BLaER1 (cell line): ENCODE results near the gene CEMIP2.

Experiments used
- H3K27ac ChIP-seq: shearing (Covaris generic); formaldehyde crosslinking; 2 replicates; pipeline ENCODE4 v1.8.1; 2022
- H3K27me3 ChIP-seq: shearing (Covaris generic); formaldehyde crosslinking; 2 replicates; pipeline ENCODE4 v1.8.1; 2022
- H3K36me3 ChIP-seq: shearing (Covaris generic); formaldehyde crosslinking; 2 replicates; pipeline ENCODE4 v1.8.1; 2022
- H3K4me1 ChIP-seq: shearing (Covaris generic); formaldehyde crosslinking; 2 replicates; pipeline ENCODE4 v1.8.1; 2022
- H3K4me2 ChIP-seq: shearing (Covaris generic); formaldehyde crosslinking; 2 replicates; pipeline ENCODE4 v1.8.1; 2022
- H3K4me3 ChIP-seq: shearing (Covaris generic); formaldehyde crosslinking; 2 replicates; pipeline ENCODE4 v1.8.1; 2022
- H3K9ac ChIP-seq: shearing (Covaris generic); formaldehyde crosslinking; 2 replicates; pipeline ENCODE4 v1.8.1; 2022
- H3K9me3 ChIP-seq: shearing (Covaris generic); formaldehyde crosslinking; 2 replicates; pipeline ENCODE4 v1.8.1; 2022
- H4K20me1 ChIP-seq: shearing (Covaris generic); formaldehyde crosslinking; 2 replicates; pipeline ENCODE4 v1.8.1; 2022
- Cebpa-rat ChIP-seq: shearing (Covaris generic); IDR thresholded peaks from 2 replicates; pipeline ENCODE4 v1.8.1; 2022

CEMIP2 gene

GRCh38 chr9:71683598-71684235 is 84.6 kb downstream of the CEMIP2 start:
- H3K4me1 ChIP-seq, result peaks cover 60% of the 10 kb centered on the region
- peak overlapping the region; percentile 12; the same call in 1 of the 2 replicates for H3K27ac ChIP-seq

GRCh38 chr9:71681708-71682272 is 86.5 kb downstream of the CEMIP2 start:
- H3K27ac ChIP-seq, result no peak overlapping the region
- peaks cover 60% of the 10 kb centered on the region for H3K4me1 ChIP-seq
- no peak overlapping the region for H3K9ac ChIP-seq
- TF ChIP-seq Cebpa-rat, result no peak
- H4K20me1 ChIP-seq, result no peaks in the 10 kb centered on the region
- H3K27me3 ChIP-seq, result no peaks in the 10 kb centered on the region
- H3K4me3 ChIP-seq, result no peak overlapping the region
- H3K9me3 ChIP-seq, result peaks cover 9% of the 10 kb centered on the region; the same call in 1 of the 2 replicates
- peak overlapping the region; percentile 58 for H3K4me2 ChIP-seq
- H3K36me3 ChIP-seq, result peaks cover 5% of the 10 kb centered on the region; the same call in 1 of the 2 replicates

More at GRCh38 chr9:71683598-71684235, 84.6 kb downstream of the CEMIP2 start:
- no peaks in the 10 kb centered on the region for H3K27me3 ChIP-seq
- H3K9ac ChIP-seq, result no peak overlapping the region
- peak overlapping the region; percentile 66 for H3K4me2 ChIP-seq
- TF ChIP-seq Cebpa-rat, result no peak
- H3K36me3 ChIP-seq, result peaks cover 22% of the 10 kb centered on the region
- no peaks in the 10 kb centered on the region for H4K20me1 ChIP-seq
- H3K4me3 ChIP-seq, result no peak overlapping the region
- peaks cover 9% of the 10 kb centered on the region; the same call in 1 of the 2 replicates for H3K9me3 ChIP-seq

- TF ChIP-seq Cebpa-rat, result no peak
Observed at GRCh38 chr9:71681104-71681707, 87.1 kb downstream of the CEMIP2 start.

GRCh38 chr9:71680189-71680980 is 87.9 kb downstream of the CEMIP2 start:
- Histone ChIP-seq H3K4me2 (peak overlapping the region; percentile 58), H3K9ac (no peak overlapping the region), H3K27me3 (no peaks in the 10 kb centered on the region), H3K27ac (no peak overlapping the region), H4K20me1 (no peaks in the 10 kb centered on the region), H3K36me3 (no peaks in the 10 kb centered on the region), H3K9me3 (no peaks in the 10 kb centered on the region), H3K4me3 (no peak overlapping the region), H3K4me1 (peaks cover 53% of the 10 kb centered on the region)
- no peak for TF ChIP-seq Cebpa-rat

More at GRCh38 chr9:71681104-71681707, 87.1 kb downstream of the CEMIP2 start:
- peaks cover 56% of the 10 kb centered on the region for H3K4me1 ChIP-seq
- H3K9ac ChIP-seq, result no peak overlapping the region
- H3K36me3 ChIP-seq, result no peaks in the 10 kb centered on the region
- H3K4me3 ChIP-seq, result no peak overlapping the region
- H4K20me1 ChIP-seq, result no peaks in the 10 kb centered on the region
- no peaks in the 10 kb centered on the region for H3K27me3 ChIP-seq
- peak overlapping the region; percentile 58 for H3K4me2 ChIP-seq
- H3K27ac ChIP-seq, result no peak overlapping the region
- H3K9me3 ChIP-seq, result 0 out of 2 replicates have a peak, but pooled peaks cover 3% of the 10 kb centered on the region

GRCh38 chr9:71678999-71679398 is 89.3 kb downstream of the CEMIP2 start:
- Histone ChIP-seq H3K9ac (no peak overlapping the region), H3K4me3 (no peak overlapping the region), H3K4me1 (peaks cover 43% of the 10 kb centered on the region), H3K36me3 (no peaks in the 10 kb centered on the region), H3K4me2 (no peak overlapping the region), H4K20me1 (no peaks in the 10 kb centered on the region), H3K9me3 (no peaks in the 10 kb centered on the region), H3K27me3 (no peaks in the 10 kb centered on the region), H3K27ac (no peak overlapping the region)
- no peak for TF ChIP-seq Cebpa-rat

- Histone ChIP-seq H4K20me1 (no peaks in the 10 kb centered on the region), H3K9me3 (no peaks in the 10 kb centered on the region), H3K27ac (no peak overlapping the region), H3K4me1 (peaks cover 31% of the 10 kb centered on the region), H3K4me2 (no peak overlapping the region), H3K36me3 (no peaks in the 10 kb centered on the region), H3K9ac (no peak overlapping the region), H3K4me3 (no peak overlapping the region), H3K27me3 (no peaks in the 10 kb centered on the region)
- TF ChIP-seq Cebpa-rat, result no peak
Observed at GRCh38 chr9:71677209-71677608, 91.1 kb downstream of the CEMIP2 start.

GRCh38 chr9:71676460-71676859 is 91.9 kb downstream of the CEMIP2 start:
- Histone ChIP-seq H3K9me3 (no peaks in the 10 kb centered on the region), H3K27ac (no peak overlapping the region), H3K4me1 (peaks cover 23% of the 10 kb centered on the region), H3K27me3 (no peaks in the 10 kb centered on the region), H4K20me1 (no peaks in the 10 kb centered on the region), H3K4me2 (no peak overlapping the region), H3K9ac (no peak overlapping the region), H3K36me3 (no peaks in the 10 kb centered on the region), H3K4me3 (no peak overlapping the region)
- TF ChIP-seq Cebpa-rat, result no peak

GRCh38 chr9:71675857-71676165 is 92.5 kb downstream of the CEMIP2 start:
- TF ChIP-seq Cebpa-rat, result no peak
- Histone ChIP-seq H3K27me3 (no peaks in the 10 kb centered on the region), H3K27ac (no peak overlapping the region), H3K36me3 (no peaks in the 10 kb centered on the region), H3K4me2 (0 out of 2 replicates have a peak overlapping the region, but pooled peaks have one; percentile 17), H3K4me3 (no peak overlapping the region), H4K20me1 (no peaks in the 10 kb centered on the region), H3K9ac (no peak overlapping the region), H3K9me3 (no peaks in the 10 kb centered on the region), H3K4me1 (peaks cover 17% of the 10 kb centered on the region)

- H4K20me1 ChIP-seq, result no peaks in the 10 kb centered on the region
- H3K9me3 ChIP-seq, result no peaks in the 10 kb centered on the region
- H3K36me3 ChIP-seq, result no peaks in the 10 kb centered on the region
- H3K27me3 ChIP-seq, result no peaks in the 10 kb centered on the region
- H3K27ac ChIP-seq, result no peak overlapping the region
- no peak overlapping the region for H3K9ac ChIP-seq
- peak overlapping the region; percentile 17; the same call in 1 of the 2 replicates for H3K4me2 ChIP-seq
- no peak for TF ChIP-seq Cebpa-rat
- H3K4me1 ChIP-seq, result peaks cover 12% of the 10 kb centered on the region
- no peak overlapping the region for H3K4me3 ChIP-seq
Observed at GRCh38 chr9:71675105-71675856, 93.0 kb downstream of the CEMIP2 start.
